ENCODE measurements around the gene HIPK4.

HIPK4 gene

DNA sequence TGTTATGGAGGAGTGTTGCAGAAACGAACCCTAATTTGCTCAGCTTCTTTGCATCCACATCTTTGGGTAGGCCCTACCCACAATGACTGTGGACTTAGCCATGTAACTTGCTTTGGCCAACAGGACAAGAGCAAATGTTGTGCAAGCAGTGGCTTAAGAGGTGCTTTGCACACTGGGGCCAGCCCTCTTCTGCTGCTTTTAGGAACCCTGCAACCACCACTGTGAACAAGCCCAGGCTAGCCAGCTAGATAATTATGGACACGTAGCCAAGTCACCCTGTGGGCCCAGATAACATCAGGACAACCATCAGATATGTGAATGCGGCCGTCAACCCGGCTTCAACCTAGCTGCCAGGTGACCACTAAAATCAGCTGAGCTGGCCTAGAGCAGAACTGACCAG, 58.9 kb downstream of the HIPK4 start:
- in situ Hi-C loops (cut with HindIII; ENCODE audit: low sequenced_read_pairs), result no loop called here
- TF ChIP-seq, protein P1, sequence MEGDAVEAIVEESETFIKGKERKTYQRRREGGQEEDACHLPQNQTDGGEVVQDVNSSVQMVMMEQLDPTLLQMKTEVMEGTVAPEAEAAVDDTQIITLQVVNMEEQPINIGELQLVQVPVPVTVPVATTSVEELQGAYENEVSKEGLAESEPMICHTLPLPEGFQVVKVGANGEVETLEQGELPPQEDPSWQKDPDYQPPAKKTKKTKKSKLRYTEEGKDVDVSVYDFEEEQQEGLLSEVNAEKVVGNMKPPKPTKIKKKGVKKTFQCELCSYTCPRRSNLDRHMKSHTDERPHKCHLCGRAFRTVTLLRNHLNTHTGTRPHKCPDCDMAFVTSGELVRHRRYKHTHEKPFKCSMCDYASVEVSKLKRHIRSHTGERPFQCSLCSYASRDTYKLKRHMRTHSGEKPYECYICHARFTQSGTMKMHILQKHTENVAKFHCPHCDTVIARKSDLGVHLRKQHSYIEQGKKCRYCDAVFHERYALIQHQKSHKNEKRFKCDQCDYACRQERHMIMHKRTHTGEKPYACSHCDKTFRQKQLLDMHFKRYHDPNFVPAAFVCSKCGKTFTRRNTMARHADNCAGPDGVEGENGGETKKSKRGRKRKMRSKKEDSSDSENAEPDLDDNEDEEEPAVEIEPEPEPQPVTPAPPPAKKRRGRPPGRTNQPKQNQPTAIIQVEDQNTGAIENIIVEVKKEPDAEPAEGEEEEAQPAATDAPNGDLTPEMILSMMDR (IDR thresholded peaks at IDR 0.05; ENCODE audit: low read depth, low read length), result no peak
- DNase-seq (ENCODE audit: low read depth, low spot score), result no peak
- no peak overlapping the region for H3K4me3 ChIP-seq (ENCODE audit: low read depth, low read length)
